Heart right ventricle (tissue), 16 donors: ENCODE measurements around the gene BRI3BP. TPM values are rescaled to one million over a fixed set of nuclear protein-coding genes. Genes with fewer than 3 reads are reported as not detected.

ENCODE experiments used
- ATAC-seq, 8 donors: fragments of 200-7000 bp; cut with Tn5 transposase; one replicate each; pipeline ENCODE4 v1.9.1; 2020; ENCODE audit warnings: mild to moderate bottlenecking in 8 of 8, moderate library complexity in 8 of 8, moderate number of reproducible peaks in 1 of 8
- DNase-seq, 2 donors: peaks; one replicate each; pipeline ENCODE4 v3.0.0-alpha.2; 2020
- H3K27ac ChIP-seq, 10 donors: fragments of 200-600 bp; sonication (generic) in 2 of 10; one replicate each; pipeline versions ENCODE4 v1.5.0 to v1.8.0; 2020 to 2022; ENCODE audit warnings: mild to moderate bottlenecking in 3 of 10
- H3K27me3 ChIP-seq, 7 donors: fragments of 200-600 bp; one replicate each; pipeline ENCODE4 v1.8.0; 2021 to 2022; ENCODE audit warnings: mild to moderate bottlenecking in 2 of 7
- H3K36me3 ChIP-seq, 9 donors: fragments of 200-600 bp; sonication (generic) in 1 of 9; one replicate each; pipeline versions ENCODE4 v1.5.0 to v1.8.0; 2020 to 2022; ENCODE audit warnings: mild to moderate bottlenecking in 2 of 9
- H3K4me1 ChIP-seq, 9 donors: fragments of 200-600 bp; sonication (generic) in 1 of 9; one replicate each; pipeline versions ENCODE4 v1.5.0 to v1.8.0; 2020 to 2022; ENCODE audit warnings: mild to moderate bottlenecking in 4 of 9
- H3K4me3 ChIP-seq, 10 donors: fragments of 200-600 bp; sonication (generic) in 2 of 10; one replicate each; pipeline versions ENCODE4 v1.5.0 to v1.8.0; 2020 to 2022; ENCODE audit warnings: mild to moderate bottlenecking in 7 of 10, moderate library complexity in 2 of 10
- H3K9me3 ChIP-seq, 11 donors: fragments of 200-600 bp in 10 of 11; sonication (generic) in 2 of 11; one replicate each; pipeline versions ENCODE4 v1.5.0 to v1.8.0; 2013 to 2022; ENCODE audit warnings: mild to moderate bottlenecking in 2 of 11, control low read depth in 1 of 11, moderate library complexity in 1 of 11
- CTCF ChIP-seq, 9 donors: fragments of 200-600 bp; sonication (generic) in 2 of 9; IDR thresholded peaks; one replicate each; pipeline versions ENCODE4 v1.5.0 to v1.8.0; 2021 to 2022; ENCODE audit warnings: antibody characterized with exemption in 9 of 9, mild to moderate bottlenecking in 5 of 9, moderate library complexity in 1 of 9
- WGBS, 2 donors: extraction: QIAGEN DNeasy Blood & Tissue Kit; methylation state at CpG; one replicate each; pipeline ENCODE4 v1.1.7; 2013; ENCODE audit warnings: inconsistent platforms in 1 of 2; 5-methylcytosine and 5-hydroxymethylcytosine counted together
- intact Hi-C, 10 donors: fragments of 100-400 bp; cut with DNase I; formaldehyde crosslinking; loops; one replicate each; pipeline versions ENCODE4 v1.11.1 to v1.14.2; 2022
- polyA plus RNA-seq, 2 donors: library from polyadenylated mRNA; stranded (reverse); fragments of 200-250 nt; gene quantifications; one replicate each; pipeline ENCODE4 v1.2.3, GENCODE V29; 2013
- total RNA-seq, 10 donors: library from RNA; stranded (reverse); fragmentation: NEBNext Ultra II Directional in 3 of 10; extraction: Animal tissue kit (Norgen Biotek cat#: 25700) in 3 of 10; gene quantifications; one replicate each; pipeline versions ENCODE4 v1.2.1 to v1.2.4, GENCODE V29; 2021 to 2023
- donor health status: Arrhythmogenic right ventricular cardiomyopathy.
- donor health status: ischemic (EF 13 %, LVEDD 7.1; RV severe dilation, severe dysfunction).
- donor health status: healthy with polysubstance abuse.
- donor health status: DM: no; HTN: yes; CAD: no.
- donor health status: DM: no; HTN: no; CAD: no.
- donor health status: ischemic (EF 25% LVEDD 6.9; RV normal size, moderate dysfunction).
- donor health status: ischemic (EF 25% LVEDD 5.7; RV mildly dilated, moderate dysfunction).
- donor health status: healthy.
- donor health status: DM: yes; HTN: yes; CAD: no.
- donor health status: Ischemic cardiomyopathy.
- donor health status: ischemic (EF 35%, LVEDD 5.7; RV mildly dilated, moderate dysfunction).
- donor health status: nonischemic (EF 11% LVEDD 7.7; RV severe dilation, severe dysfunction).
- donor health status: DM: yes; HTN: yes; CAD: no.
- donor health status: PGD.
- donor health status: ischemic (EF 29% LVEDD 5.4; RV normal size, mild dysfunction).
- donor health status: nonischemic (EF 23%, LVEDD 6.1; RV moderate dilation, normal function).

The BRI3BP gene
- total and polyA plus RNA-seq, 12 donors, result 1.3 to 4.9 (median 3.7) TPM

DNA sequence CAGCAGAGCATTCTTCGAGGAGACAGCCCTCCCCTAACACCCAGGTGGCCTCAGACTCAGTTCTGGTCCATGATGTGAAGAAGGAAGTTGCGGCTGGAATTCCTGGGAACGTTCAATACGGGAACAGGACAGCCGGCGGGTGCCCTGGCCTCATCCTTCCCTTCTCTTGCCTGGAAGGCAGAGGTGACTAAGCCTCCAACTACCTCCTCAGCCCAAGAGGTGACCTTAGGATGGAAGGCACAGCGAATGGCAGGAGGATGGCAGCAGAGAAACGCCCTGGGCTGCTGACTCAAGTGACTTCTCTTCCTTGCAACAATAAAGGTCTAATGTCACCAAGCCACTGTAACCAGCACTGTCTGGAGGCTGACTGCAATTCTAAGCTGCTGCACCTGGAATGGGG, 40.6 kb upstream of the BRI3BP start:
- Histone ChIP-seq H3K4me3 (no peak overlapping the region), H3K4me1 (peaks cover 0 to 5% (median 0%) of the 10 kb centered on the region in 9 donors), H3K36me3 (peaks cover 0 to 100% (median 18%) of the 10 kb centered on the region in 9 donors), H3K27ac (no peak overlapping the region), H3K9me3 (no peaks in the 10 kb centered on the region), H3K27me3 (no peaks in the 10 kb centered on the region)
- DNase-seq (no peak), ATAC-seq (no peak)
- no peak for TF ChIP-seq CTCF (IDR thresholded peaks at IDR 0.05)
- intact Hi-C loops, result no loop called here
- WGBS, 2 donors, result 62 to 67% methylated on average over 8 of the region's 8 CpGs

- H3K4me3 ChIP-seq, result no peak overlapping the region
- no peaks in the 10 kb centered on the region for H3K27me3 ChIP-seq
- no peaks in the 10 kb centered on the region for H3K4me1 ChIP-seq
- intact Hi-C loops, result no loop called here
- DNase-seq, result no peak
- no peak overlapping the region for H3K27ac ChIP-seq
- peaks cover 0 to 100% (median 18%) of the 10 kb centered on the region in 9 donors for H3K36me3 ChIP-seq
- TF ChIP-seq CTCF (IDR thresholded peaks at IDR 0.05), result no peak
- no peak for ATAC-seq
- H3K9me3 ChIP-seq, result no peaks in the 10 kb centered on the region
- WGBS, 2 donors, result 94 to 95% methylated on average over 32 of the region's 32 CpGs
Observed at GRCh38 chr12:124953689-124954405, 39.6 kb upstream of the BRI3BP start.

GRCh38 chr12:124954771-124955170, 38.7 kb upstream of the BRI3BP start:
- Histone ChIP-seq H3K4me1 (no peaks in the 10 kb centered on the region), H3K4me3 (no peak overlapping the region), H3K27ac (no peak overlapping the region), H3K36me3 (peaks cover 0 to 100% (median 17%) of the 10 kb centered on the region in 9 donors), H3K9me3 (no peaks in the 10 kb centered on the region), H3K27me3 (no peaks in the 10 kb centered on the region)
- no peak for DNase-seq
- ATAC-seq, result no peak
- 96 to 97% methylated on average over 4 of the region's 4 CpGs for WGBS, 2 donors
- no peak for TF ChIP-seq CTCF (IDR thresholded peaks at IDR 0.05)
- intact Hi-C loops, result no loop called here

DNA sequence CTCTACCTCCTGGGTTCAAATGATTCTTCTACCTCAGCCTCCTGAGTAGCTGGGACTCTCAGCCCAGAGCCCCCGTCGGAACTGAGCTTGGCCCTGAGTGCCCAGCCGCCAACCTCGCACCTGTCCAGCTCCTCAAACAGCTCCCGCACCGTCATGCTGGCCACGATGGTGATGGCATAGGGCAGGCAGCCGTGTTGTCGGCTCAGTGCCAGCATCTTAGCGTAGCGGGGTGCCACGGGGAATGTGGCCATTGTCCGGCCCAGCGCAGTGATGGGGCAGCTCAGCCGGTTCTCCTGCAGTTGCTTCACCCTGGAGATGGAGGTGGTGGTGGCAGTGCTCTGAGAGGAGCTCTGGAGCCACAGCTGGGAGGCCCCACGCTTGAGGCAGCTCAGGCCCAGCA, 36.9 kb upstream of the BRI3BP start:
- TF ChIP-seq CTCF (IDR thresholded peaks at IDR 0.05), result no peak
- H3K4me3 ChIP-seq, result no peak overlapping the region
- no peaks in the 10 kb centered on the region for H3K27me3 ChIP-seq
- H3K36me3 ChIP-seq, result peaks cover 0 to 100% (median 26%) of the 10 kb centered on the region in 9 donors
- H3K27ac ChIP-seq, result no peak overlapping the region
- no peaks in the 10 kb centered on the region for H3K9me3 ChIP-seq
- DNase-seq (no peak), ATAC-seq (no peak)
- WGBS, 2 donors, result 93 to 99% methylated on average over 16 of the region's 16 CpGs
- intact Hi-C loops, result no loop called here
- H3K4me1 ChIP-seq, result no peaks in the 10 kb centered on the region
